GM18520 (cell line): Measurements from ENCODE around the gene FCAMR.

Experiments used
- ATAC-seq: cut with Tn5 transposase; IDR thresholded peaks from one replicate; pipeline ENCODE4 v1.9.1; 2021; ENCODE audit not compliant: unreplicated experiment

Gene FCAMR

DNA sequence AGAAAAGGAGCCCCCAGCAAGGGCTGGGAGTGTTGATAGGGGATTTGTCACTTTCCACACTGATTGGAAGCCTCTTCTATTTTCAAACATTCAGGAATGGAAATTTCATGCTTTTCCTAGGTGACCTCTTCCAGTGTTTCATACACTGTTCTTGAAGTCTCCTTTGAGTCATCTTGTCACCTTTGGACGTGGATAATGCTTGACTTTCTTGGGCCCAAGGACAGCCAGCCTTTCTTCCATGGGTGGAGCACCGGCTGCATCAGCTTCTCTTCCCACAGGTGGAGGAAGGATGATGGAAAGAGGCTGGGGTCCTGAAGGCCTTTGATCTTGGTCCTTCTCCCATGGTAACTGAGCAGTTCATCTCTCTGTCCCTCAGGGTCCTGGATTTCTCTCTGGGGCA lies 12.1 kb downstream of the FCAMR start:
- ATAC-seq, result no peak

DNA sequence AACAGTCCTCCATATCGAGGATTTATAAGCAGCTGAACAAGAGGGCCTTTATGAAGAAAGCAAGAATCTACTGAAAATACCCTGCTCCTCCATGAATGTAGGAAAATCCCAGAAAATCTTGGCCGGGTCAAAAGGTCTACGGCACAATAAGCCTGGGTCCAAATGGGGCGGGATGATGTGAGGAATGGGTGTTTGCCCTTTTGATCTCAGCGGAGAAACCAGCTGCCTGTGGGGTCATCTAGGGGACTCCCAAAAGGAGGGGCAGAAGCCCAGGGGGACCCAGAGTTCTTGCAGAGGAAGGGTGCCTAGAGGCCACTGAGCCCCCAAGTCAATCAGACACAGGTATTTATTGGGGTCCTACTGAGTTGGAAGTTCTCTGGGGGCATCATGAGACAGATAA lies 12.6 kb downstream of the FCAMR start:
- no peak for ATAC-seq

DNA sequence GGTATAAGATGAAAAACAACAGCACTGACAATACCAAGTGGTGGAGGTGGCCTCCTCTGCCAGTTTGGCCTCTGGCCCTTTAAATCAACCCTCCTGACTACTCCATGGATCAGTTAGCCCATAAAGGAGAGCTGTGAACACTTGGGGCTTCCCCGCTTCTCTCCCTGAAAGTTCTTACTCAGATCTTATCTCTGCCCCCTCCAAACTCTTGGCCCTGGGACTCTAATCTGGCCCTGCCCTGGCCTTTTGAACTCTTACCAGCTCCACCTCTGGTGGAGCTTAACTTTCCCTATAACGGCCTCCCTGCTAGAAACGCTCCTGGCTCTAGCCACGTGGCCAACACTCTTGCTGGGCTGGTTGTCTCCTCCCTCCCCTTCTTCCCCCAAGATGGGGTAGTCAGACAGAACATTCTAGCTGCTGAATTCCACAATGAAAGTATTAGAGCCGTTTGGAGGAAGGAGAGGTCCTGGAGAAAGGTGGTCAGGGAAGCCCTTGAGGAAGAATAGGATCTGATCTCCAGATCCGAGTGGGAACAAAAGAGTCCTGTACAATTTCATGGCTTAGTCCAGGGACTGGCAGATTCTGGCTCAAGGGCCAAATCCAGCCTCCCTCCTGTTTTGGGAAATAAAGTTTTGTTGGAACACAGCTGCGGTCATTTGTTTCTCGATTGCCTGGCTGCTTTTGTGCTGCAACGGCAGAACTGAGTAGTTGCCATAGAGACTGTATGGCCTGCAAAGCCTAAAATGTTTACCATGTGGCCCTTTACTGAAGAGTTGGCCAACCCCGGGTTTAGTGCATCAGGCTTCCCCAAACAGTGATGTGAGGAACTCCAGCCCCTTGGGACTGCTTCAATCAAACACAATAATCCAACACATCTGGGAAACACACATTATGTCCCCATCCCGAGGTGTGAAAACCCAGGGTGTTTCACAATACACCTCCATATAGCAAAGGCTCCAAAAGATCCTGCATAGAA lies 14.5 kb downstream of the FCAMR start:
- ATAC-seq, result no peak

DNA sequence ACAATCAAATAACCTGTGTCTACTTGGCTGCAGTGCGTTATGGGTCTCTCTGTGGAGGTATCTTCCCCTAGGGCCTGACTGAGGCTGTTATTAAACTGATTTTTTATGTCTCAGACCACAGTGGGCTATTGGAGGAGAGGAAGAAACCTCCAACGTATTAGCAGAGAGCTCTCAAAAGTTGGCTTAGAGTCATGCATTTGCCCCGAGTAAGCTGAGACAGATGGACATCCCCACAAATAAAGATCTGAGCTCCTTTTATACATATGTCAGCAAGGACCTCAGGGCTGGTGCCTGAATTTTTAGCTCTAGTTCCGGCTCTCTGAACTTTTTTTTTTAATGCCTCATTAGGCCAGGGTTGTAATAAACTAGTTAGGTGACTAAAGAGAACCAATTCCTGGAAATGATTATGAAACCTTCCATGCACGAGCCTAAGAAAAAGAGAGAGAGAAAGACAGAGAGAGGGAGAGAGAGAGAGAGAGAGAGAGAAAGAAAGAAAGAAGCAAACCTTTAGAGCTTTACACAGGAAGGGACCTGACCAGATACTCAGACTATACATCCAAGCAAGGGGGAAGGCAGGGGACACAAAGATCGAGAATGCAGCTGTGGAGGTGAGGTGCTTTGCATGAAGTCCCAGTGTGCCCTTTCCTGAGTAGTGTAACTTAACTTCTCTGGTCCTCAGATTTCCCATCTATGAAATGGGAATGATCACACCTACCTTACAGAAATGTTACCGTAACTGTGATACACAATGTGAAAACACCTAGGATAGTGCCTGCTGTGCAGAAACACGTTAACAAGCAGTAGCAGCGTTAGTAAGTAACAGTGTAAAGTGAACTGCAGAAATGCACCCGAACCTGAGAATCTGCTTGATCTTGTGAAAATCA lies 15.6 kb downstream of the FCAMR start:
- no peak for ATAC-seq

DNA sequence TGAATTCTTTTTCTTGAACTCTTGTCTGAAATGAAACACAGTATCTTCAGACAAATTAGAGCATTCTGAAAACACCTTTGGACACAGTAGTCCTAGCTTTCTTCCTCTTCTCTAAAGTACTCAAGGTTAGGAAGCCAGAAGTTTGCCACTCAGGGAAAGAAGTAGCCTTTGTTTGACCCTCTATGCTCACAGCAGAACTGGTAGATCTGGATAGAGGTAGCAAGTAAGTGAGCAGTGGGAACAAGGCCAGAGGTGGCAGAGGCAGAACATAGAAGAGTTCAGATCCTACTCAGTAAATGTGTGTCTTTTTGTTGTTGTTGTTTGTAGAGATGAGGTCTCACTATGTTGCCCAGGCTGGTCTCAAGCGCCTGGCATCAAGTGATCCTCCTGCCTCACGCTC lies 16.6 kb downstream of the FCAMR start:
- no peak for ATAC-seq

DNA sequence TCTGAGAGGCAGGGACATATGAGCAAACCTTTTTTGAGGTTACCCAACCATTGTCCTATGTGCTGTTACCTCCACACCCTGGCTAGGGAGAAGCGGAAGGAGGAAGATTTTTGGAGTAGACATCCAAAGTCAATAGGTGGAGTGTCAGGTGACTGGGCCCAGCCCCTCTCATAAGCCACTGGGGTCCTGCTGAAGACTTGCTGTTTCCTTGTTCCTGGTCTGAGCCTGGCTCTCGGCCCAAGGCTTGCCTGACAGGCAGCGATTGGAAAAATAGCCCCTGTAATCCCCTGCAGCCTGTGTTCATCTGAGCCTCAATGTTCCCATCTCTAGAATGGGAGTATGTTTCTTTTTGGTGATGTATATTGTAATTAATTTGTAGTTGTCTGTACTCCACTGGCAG lies 17.1 kb downstream of the FCAMR start:
- ATAC-seq, result no peak

DNA sequence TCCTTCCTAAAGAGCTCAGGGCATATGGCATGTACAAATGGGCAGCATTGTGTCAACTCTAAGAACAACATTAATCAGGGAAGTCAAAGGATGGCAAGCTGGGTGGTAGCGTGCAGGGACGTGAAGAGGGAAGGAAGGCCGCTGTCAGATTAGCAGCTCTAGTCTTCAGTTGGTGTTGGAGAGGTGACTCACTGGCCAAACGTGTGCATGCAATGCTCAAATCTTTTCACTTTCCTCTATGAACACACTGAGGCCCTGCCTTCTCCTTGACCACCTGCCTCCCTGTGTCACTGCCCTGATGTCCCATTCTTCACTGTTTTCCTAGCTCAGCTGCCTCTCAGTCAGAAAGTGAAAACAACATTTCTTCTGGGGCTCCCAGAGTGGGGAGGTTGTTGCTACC lies 18.1 kb downstream of the FCAMR start:
- no peak for ATAC-seq

DNA sequence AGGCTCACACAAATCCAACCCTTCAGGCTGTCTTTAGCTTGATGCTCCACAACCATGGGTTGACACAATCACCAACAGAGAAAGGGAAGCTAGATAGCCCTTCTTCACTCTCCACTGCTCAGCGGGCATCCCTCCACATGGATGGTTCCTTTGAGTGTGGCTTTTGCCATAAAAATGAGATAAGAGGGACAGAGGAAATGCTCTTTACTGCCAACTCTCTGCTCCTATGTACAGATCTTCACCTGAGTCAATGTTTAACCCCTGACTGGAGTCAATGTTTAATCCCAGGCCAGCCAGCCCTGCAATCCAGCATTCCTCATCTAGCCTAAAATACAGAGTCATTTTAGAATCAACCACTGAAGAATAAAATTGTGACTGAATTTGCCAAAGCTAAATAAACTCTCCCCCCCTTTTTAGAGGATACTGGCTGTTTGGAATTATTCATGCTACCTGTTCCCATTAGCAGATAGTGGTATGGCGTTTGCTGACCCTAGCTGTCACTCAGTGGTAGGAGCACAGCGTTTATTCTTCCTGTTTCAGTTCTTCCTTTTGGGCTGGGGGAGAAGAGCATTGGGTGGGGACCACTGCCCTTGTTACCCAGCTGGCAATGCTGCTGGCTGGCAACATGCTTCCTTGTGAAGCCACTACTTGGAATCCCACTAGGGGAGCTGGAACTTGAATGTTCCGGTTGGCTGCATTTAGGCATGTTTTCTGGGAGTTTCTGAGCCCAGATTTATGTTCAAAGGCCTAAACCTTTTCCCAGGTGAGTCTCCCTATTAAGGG lies 18.8 kb downstream of the FCAMR start:
- no peak for ATAC-seq

DNA sequence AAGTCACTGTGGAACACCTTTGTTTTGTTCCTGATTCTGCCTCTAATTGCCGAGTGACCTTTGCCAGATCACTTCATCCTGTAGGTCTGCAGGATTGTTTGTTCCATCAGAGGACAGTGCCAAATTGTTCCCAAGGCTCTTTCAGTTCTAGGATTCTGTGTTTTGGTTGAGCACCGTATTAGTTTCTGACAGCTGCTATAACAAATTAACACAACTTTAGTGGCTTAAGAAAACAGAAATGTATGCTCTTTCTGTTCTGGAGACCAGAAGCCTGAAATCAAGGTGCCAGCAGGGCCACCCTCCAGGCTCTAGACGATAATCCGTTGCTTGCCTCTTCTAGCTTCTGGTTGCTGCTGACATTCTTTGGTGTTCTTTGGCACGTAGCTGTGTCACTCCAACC lies 20.6 kb downstream of the FCAMR start:
- ATAC-seq, result no peak

DNA sequence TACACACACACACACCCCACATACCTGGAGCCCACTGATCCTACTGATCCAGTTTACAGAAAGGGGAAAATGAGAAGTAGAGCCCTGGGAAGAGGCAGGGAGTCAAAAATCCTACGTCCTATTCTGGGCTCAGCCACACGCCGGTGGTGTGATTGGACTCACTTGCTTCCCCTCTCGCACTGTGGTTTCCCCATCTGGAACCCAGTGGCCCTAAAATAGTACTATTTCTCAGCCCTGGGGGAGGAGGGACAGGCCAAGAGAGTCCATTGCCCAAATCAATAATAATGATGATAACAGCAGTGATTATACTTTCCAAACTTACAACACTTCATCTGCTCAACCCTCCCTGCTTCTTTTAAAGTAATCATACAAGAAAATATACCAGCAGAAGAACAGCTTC lies 21.1 kb downstream of the FCAMR start:
- ATAC-seq, result no peak

DNA sequence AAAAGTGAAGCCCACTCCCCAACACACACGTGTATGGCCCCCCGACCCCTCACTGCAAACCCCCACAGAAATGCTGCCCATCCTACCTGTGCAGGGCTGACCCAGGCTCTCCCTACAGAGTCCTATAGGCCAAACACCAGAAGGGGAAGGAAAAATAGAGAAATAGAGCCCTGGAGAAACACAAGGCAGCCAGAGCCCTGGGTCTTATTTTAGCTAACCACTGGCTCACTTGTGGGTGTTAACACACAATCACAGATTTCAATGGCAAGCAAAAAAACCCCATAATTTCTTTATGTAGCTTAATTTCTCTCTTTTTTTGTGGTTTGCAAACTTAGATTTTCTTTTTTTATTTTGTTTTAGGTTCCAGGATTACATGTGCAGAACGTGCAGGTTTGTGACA lies 23.0 kb downstream of the FCAMR start:
- no peak for ATAC-seq

DNA sequence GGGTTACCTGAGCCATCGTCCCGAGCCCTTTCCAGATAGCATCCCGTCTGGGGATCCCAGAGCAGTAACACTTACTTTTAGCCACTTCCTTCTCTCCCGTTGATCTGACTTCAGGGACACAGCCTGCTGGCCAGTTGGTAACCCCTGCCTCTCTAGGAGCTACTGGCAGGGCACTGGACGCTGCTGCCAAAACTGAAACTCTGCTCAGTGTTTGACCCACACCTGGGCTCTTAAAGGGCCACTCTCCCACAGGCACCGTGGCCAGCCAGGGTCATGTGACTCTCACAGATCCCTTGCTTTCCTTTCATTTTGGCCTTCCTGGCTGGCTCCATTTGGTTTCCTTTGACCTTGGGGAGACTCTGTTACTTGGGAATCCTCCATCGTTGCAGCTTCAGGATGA lies 24.0 kb downstream of the FCAMR start, which contains the start of gene PIGR:
TSS of gene PIGR (minus strand) at position 206 of the 400 bp plus-strand sequence. CDS start 5,935 bp downstream, outside the sequence.
- no peak for ATAC-seq

DNA sequence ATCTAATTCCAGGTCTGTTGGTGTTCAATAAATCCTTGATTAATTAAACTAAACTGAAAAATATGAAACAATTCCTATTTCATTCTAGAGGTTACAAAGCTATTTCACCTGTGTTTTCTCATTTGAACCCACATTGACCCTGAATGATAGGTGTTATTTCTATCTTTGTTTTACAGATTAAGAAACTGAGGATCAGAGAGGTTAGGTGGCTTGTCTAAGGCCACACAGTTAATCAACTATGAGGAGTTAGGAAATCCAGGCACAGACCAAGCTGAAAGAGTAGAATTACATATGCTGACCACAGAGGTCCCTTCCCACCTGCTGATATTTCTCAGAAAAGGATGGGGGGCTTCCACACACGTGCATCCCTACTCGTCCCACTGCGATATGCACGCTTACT lies 24.5 kb downstream of the FCAMR start:
- no peak for ATAC-seq

DNA sequence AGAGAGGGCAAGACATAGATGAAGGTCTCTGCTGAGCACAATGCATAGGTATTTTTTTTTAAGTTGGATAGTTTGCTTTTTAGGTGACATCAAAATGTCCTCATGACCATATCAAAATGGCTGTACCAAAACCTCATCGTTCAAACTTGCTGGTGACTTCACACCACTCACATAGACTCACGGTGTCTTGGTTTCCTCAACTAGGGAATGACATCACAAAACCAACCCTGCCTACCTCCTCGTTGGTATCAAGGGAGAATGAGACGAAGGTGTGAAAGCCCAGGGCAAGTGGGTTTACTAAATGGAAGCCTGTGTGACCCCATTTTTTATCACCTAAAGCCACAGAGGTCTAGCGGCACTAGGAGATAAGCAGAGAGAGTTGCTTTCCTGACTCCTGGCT lies 25.6 kb downstream of the FCAMR start:
- no peak for ATAC-seq

DNA sequence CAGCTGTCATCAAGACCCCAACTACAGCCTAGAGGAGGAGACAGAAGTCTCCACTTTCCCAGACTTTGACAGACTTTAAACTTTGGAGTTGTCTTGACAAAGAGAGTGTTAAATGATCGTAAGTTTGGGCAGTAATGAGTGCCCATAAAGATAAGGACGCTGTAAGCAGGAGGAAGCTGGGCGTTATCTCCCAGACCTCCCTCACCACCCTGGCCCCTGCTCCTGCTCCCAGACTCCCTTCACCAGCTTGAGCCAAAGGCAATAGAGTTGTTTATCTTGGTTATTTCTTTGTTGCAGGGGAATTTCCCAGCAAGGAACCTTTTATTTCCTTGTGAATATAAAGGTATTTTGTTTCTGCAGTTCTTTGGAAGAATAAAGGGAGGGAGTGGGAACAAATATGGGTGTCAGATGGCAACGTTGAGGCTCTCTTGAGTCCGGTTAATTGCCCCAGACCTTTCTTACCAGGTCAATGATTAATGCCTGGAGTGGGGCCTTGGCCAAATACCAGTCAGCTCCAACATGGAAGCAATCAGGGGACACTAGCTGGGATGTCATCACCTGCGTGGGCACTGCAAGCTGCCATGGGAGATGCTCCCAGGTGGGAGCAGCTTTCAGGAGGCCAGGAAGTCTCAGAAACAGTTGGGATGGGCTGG lies 28.4 kb downstream of the FCAMR start:
- no peak for ATAC-seq

DNA sequence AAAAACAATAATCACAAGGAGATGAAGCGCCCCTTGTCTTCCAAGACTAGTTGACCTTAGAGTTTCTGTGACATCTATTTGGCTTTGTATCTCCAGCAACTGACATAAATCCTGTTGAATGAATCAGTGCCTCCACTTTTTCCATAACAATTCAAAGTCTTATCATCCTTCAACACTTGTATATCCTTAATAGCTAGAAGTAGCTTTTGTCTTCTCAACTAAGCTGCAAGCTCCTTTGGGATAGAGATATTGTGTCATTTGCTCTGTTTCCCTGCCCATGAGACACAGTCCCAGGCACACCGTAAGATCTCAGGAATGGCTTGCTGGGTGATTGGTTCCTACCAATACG lies 29.7 kb downstream of the FCAMR start:
- ATAC-seq, result no peak

DNA sequence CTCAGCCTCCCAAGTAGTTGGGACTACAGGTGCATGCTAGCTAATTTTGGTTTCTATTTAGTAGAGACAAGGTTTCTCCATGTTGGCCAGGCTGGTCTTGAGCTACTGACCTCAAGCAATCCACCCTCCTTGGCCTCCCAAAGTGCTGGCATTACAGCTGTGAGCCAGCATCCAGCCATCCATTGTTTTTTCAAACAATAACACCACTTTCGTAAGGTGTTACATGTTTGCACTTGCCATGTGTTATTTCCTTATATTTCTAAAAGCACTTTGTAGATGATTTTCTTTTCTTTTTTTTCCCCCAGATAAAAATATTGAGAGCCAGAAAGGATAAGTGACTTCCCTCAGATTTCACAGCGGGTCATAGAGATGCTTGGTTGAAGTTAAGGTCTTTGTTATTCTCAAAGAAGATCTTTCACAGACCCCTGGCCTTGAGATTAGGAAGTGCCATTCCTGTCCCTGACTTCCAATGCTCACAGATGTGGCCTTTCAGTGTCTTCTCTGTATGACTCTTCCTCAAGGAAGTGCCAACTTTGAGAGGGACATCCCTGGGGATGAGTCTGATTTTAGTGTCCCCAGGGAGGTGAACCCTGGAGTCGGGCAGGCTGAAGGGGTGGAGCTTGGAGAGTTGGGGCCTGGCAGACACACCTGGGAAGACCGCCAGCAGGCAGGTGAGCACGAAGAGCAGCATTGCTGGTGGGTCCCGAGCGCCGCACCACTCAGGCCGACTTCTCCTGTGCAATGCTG lies 30.2 kb downstream of the FCAMR start:
- ATAC-seq, result no peak

DNA sequence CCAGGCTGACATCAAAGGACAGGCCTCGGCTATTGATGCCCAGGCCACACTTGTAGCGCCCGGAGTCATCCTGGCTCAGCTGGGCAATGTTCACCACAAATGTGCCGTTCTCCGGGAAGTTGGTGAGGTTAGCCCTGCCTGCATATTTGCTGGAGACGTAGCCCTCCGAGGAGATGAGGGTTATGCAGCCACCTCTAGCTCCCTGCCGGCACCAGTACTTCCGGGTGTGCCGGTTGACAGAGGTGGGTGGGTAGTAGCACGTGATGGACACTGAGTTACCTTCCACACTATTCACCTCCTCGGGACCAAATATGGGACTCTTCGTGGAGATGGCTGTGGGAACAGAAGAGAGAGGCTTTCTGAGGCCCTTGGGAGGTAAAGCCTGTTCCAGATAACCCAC lies 31.1 kb downstream of the FCAMR start:
- no peak for ATAC-seq

DNA sequence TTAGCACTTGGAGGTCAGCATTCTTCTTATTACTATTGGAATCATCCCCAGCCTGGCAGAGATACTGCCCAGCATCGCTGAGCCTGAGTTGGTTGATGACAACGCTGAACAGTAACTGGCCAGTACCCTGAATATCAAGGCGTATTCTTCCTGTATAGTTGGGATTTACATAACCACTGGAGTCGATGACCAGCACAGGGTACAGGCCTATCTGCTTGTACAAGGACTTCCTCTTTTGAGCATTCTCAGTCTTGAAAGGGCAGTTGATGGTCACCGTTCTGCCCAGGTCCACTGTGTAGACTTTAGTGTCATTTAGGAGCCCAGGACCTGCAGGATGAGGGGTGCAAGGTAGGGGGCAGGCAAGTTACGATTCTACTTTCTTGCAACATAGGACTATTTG lies 32.8 kb downstream of the FCAMR start:
- ATAC-seq, result no peak

DNA sequence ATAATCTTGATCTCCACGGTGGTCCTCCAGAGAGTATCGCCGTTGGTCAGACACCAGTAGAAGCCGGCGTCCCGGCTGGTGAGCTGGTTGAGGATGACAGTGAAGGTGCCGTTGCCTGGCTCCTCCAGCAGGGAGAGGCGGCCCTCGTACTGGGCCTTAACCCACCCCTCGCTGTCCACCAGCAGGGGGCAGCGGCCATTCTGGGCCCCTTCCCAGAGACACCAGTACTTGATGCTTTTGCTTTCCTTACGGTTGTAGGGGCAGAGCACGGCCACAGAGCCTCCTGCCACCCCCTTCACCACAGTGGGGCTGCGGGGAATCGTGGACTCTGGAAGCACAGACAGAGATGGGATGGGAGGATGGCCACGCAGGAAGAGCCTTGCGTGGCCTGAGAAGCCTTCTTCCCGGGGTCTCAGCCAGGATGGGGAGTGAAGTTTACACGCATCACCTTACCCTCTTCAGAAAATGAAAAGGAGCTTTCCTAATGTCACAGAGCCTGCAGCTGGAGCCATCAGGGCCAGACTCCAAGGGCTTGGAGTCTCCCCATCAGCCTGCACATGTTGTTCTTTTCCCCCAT lies 34.7 kb downstream of the FCAMR start:
- no peak for ATAC-seq
